ENCODE data around the gene UBE2F. TPM values are rescaled to one million over a fixed set of nuclear protein-coding genes. Genes with fewer than 3 reads are reported as not detected.
"Not testable (repeated sequence)": the region's sequence is repeated elsewhere in the genome, so short reads cannot be mapped to it uniquely, and the experiment has no call there.

The UBE2F gene
- total and polyA plus RNA-seq, 9 donors, result 20.3 to 48.4 (median 23.8) TPM

DNA sequence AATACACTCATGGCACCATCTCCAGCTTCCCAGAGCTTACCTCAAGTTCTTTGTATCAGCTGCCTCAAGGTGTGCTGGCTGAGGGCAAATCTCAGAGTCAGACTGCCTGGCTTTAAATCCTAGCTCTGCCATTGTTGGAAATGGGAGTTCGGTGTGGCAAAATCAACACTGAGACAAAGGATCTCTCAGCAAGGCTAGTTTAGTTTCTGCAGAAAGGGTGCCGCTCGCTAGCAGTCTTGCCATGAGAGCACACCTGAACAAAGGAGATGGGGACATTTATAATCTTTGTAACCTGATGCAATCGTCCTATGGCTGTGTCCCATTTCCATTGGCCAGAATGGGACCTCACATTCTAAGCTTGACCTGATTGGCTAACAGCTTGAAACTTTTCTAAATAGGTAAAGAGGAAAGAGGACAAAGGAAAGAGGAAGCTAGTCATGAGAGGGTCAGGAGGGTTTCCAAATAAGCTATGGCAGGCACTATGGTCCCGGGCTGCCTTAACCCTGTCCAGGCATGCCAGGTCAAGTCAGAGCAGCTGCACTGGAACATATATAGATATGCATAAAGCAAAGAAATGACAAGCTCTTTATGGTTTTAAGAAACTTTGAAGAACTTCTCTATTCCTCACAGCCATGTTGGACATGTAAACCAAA, 4.3 kb upstream of the UBE2F start:
- peaks cover 2% of the 10 kb centered on the region for H3K4me1 ChIP-seq (ENCODE audit: insufficient read depth)
- H3K9me3 ChIP-seq, result peaks cover 0 to 4% of the 10 kb centered on the region in 2 donors
- no peak for DNase-seq
- 79 to 86% (median 80%) methylated on average over 5 of the region's 5 CpGs for WGBS, 3 donors
- TF ChIP-seq POLR2A (IDR thresholded peaks at IDR 0.05), result no peak
- TF ChIP-seq, protein P1, sequence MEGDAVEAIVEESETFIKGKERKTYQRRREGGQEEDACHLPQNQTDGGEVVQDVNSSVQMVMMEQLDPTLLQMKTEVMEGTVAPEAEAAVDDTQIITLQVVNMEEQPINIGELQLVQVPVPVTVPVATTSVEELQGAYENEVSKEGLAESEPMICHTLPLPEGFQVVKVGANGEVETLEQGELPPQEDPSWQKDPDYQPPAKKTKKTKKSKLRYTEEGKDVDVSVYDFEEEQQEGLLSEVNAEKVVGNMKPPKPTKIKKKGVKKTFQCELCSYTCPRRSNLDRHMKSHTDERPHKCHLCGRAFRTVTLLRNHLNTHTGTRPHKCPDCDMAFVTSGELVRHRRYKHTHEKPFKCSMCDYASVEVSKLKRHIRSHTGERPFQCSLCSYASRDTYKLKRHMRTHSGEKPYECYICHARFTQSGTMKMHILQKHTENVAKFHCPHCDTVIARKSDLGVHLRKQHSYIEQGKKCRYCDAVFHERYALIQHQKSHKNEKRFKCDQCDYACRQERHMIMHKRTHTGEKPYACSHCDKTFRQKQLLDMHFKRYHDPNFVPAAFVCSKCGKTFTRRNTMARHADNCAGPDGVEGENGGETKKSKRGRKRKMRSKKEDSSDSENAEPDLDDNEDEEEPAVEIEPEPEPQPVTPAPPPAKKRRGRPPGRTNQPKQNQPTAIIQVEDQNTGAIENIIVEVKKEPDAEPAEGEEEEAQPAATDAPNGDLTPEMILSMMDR (IDR thresholded peaks at IDR 0.05), result no peak
- no peak for TF ChIP-seq EP300 (IDR thresholded peaks at IDR 0.05)
- H3K27ac ChIP-seq, result no peak overlapping the region
- H3K27me3 ChIP-seq, result no peaks in the 10 kb centered on the region
- intact Hi-C loops (cut with DNase I), result loop anchor here in 1 of 4 donors (10.0 kb wide), 1 partner anchor 282 kb away; the partner anchor contains the start of gene HES6
- H3K36me3 ChIP-seq, result no peaks in the 10 kb centered on the region
- H3K4me3 ChIP-seq, result no peak overlapping the region

GRCh38 chr2:237963490-237963991, 3.3 kb upstream of the UBE2F start:
- H3K27me3 ChIP-seq, H3K27ac ChIP-seq, H3K4me3 ChIP-seq, H3K9me3 ChIP-seq, DNase-seq, H3K36me3 ChIP-seq: not testable (repeated sequence)
- 79 to 83% (median 79%) methylated on average over 7 of the region's 7 CpGs for whole genome bisulfite sequencing, 3 donors
- intact Hi-C loops (cut with DNase I), result loop anchor here in 1 of 4 donors (10.0 kb wide), 1 partner anchor 281 kb away; the partner anchor contains the start of gene HES6
- H3K4me1 ChIP-seq (ENCODE audit: insufficient read depth), result peaks cover 11% of the 10 kb centered on the region

DNA sequence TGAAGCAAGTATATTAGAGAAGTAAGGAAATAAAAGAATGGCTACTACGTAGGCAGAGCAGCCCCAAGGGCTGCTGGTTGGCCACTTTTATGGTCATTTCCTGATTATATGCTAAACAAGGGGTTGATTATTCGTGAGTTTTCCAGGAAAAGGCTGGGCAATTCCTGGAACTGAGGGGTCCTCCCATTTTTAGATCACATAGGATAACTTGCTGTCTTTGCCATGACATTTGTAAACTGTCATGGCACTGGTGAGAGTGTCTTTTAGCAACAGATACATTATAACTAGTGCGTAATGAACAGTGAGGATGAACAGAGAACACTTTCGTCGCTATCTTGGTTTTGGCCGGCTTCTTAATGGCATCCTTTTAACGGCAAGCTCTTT, 2.6 kb upstream of the UBE2F start:
- intact Hi-C loops (cut with DNase I), result loop anchor here in 1 of 4 donors (10.0 kb wide), 1 partner anchor 281 kb away; the partner anchor contains the start of gene HES6
- WGBS, 3 donors, result 83 to 87% (median 87%) methylated on average over 7 of the region's 7 CpGs

GRCh38 chr2:237964578-237965404, 2.0 kb upstream of the UBE2F start:
- intact Hi-C loops (cut with DNase I), result loop anchor here in 1 of 4 donors (5.0 to 10.0 kb wide), 2 partner anchors 98 to 280 kb away; partner anchors contain the start of genes HES6 and SCLY
- WGBS, 3 donors, result 83 to 91% (median 86%) methylated on average over 11 of the region's 11 CpGs
- Histone ChIP-seq H3K9me3 (peaks cover 0 to 4% of the 10 kb centered on the region in 2 donors), H3K27me3 (no peaks in the 10 kb centered on the region), H3K4me3 (no peak overlapping the region), H3K36me3 (no peaks in the 10 kb centered on the region), H3K4me1 (ENCODE audit: insufficient read depth) (peaks cover 11% of the 10 kb centered on the region), H3K27ac (no peak overlapping the region)
- TF ChIP-seq POLR2A (IDR thresholded peaks at IDR 0.05) (no peak), EP300 (IDR thresholded peaks at IDR 0.05) (no peak)
- TF ChIP-seq, protein P1 (IDR thresholded peaks at IDR 0.05), result no peak
- no peak for DNase-seq

More for the DNA sequence above, 2.6 kb upstream of the UBE2F start:
- H3K27ac ChIP-seq, result no peak overlapping the region
- no peaks in the 10 kb centered on the region for H3K27me3 ChIP-seq
- no peak for TF ChIP-seq EP300 (IDR thresholded peaks at IDR 0.05)
- TF ChIP-seq, protein P1 (IDR thresholded peaks at IDR 0.05), result no peak
- TF ChIP-seq POLR2A (IDR thresholded peaks at IDR 0.05), result no peak
- H3K4me1 ChIP-seq (ENCODE audit: insufficient read depth), result peaks cover 11% of the 10 kb centered on the region
- no peak overlapping the region for H3K4me3 ChIP-seq
- H3K36me3 ChIP-seq, result no peaks in the 10 kb centered on the region
- DNase-seq, result no peak
- H3K9me3 ChIP-seq, result peaks cover 0 to 4% of the 10 kb centered on the region in 2 donors

DNA sequence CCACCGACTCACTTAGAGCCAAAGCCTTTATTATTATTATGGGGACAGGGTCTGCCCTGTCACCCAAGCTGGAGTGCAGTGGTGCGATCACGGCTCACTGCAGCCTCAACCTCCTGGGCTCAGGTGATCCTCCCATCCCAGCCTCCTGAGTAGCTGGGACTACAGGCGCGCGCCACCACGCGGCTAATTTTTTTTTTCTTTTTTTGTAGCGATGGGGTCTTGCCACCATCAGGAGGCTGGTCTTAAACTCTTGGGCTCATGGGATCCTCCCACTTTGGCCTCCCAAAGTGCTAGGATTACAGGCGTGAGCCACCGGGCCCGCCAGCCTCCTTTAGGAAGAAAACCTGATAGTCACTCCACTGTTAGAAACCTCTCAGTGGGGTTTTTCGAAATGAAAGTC, 970 bp upstream of the UBE2F start:
- DNase-seq, H3K9me3 ChIP-seq, H3K4me3 ChIP-seq, H3K27ac ChIP-seq, H3K27me3 ChIP-seq, H3K36me3 ChIP-seq: not testable (repeated sequence)
- H3K4me1 ChIP-seq (ENCODE audit: insufficient read depth), result peaks cover 11% of the 10 kb centered on the region
- intact Hi-C loops (cut with DNase I), result loop anchor here in 1 of 4 donors (5.0 to 10.0 kb wide), 2 partner anchors 96 to 279 kb away; partner anchors contain the start of genes HES6 and SCLY
- 70 to 82% (median 82%) methylated on average over 13 of the region's 13 CpGs for WGBS, 3 donors

Data from ovary (tissue), 9 donors.